Fibroblast of the aortic adventitia (primary cell): ENCODE results near the gene UCK1. TPM values are rescaled to one million over a fixed set of nuclear protein-coding genes. Genes with fewer than 3 reads are reported as not detected.

Experiments used
- DNase-seq: peaks from one replicate; pipeline ENCODE4 v3.0.0-alpha.2; 2010; ENCODE audit warnings: low read depth
- H3K4me3 ChIP-seq: 2 replicates; pipeline ENCODE4 v1.5.1; 2011; ENCODE audit warnings: low read depth, mild to moderate bottlenecking, control low read depth, low read length, moderate library complexity
- CTCF ChIP-seq: IDR thresholded peaks from 2 replicates; pipeline ENCODE4 v1.5.1; 2011; ENCODE audit warnings: mild to moderate bottlenecking, low read length, control low read depth, inconsistent platforms; ENCODE audit not compliant: insufficient read depth
- total RNA-seq: library from RNA; depleted of rRNA; stranded (reverse); fragments of >200 nt; gene quantifications from 2 replicates; pipeline ENCODE4 v1.2.3, GENCODE V29; 2012; ENCODE audit warnings: low replicate concordance

The UCK1 gene
- total RNA-seq, 1 donor = 18.5 TPM

- no peak for TF ChIP-seq CTCF
- H3K4me3 ChIP-seq = no peak overlapping the region
- DNase-seq = no peak
Measured at GRCh38 chr9:131524665-131525315, 6.3 kb downstream of the UCK1 start.

- no peak for TF ChIP-seq CTCF
- DNase-seq = no peak
- H3K4me3 ChIP-seq = no peak overlapping the region
Measured at GRCh38 chr9:131523451-131524435, 7.3 kb downstream of the UCK1 start.

GRCh38 chr9:131523086-131523388, 8.0 kb downstream of the UCK1 start:
- no peak for TF ChIP-seq CTCF
- H3K4me3 ChIP-seq = no peak overlapping the region
- no peak for DNase-seq

GRCh38 chr9:131522257-131523085, 8.6 kb downstream of the UCK1 start:
- TF ChIP-seq CTCF = no peak
- no peak for DNase-seq
- no peak overlapping the region for H3K4me3 ChIP-seq

- no peak overlapping the region for H3K4me3 ChIP-seq
- DNase-seq = no peak
Measured at GRCh38 chr9:131521822-131522221, 9.2 kb downstream of the UCK1 start.

GRCh38 chr9:131521203-131521602, 9.9 kb downstream of the UCK1 start:
- no peak overlapping the region for H3K4me3 ChIP-seq
- DNase-seq = no peak

More at GRCh38 chr9:131521822-131522221, 9.2 kb downstream of the UCK1 start:
- TF ChIP-seq CTCF = no peak

More at GRCh38 chr9:131521203-131521602, 9.9 kb downstream of the UCK1 start:
- TF ChIP-seq CTCF = no peak
